ENCODE measurements around the gene EFNA2. TPM values are rescaled to one million over a fixed set of nuclear protein-coding genes. Genes with fewer than 3 reads are reported as not detected.
"Not testable (repeated sequence)": the region's sequence is repeated elsewhere in the genome, so short reads cannot be mapped to it uniquely, and the experiment has no call there.

Gene EFNA2
- polyA plus RNA-seq, 1 donor, result 1.4 TPM

DNA sequence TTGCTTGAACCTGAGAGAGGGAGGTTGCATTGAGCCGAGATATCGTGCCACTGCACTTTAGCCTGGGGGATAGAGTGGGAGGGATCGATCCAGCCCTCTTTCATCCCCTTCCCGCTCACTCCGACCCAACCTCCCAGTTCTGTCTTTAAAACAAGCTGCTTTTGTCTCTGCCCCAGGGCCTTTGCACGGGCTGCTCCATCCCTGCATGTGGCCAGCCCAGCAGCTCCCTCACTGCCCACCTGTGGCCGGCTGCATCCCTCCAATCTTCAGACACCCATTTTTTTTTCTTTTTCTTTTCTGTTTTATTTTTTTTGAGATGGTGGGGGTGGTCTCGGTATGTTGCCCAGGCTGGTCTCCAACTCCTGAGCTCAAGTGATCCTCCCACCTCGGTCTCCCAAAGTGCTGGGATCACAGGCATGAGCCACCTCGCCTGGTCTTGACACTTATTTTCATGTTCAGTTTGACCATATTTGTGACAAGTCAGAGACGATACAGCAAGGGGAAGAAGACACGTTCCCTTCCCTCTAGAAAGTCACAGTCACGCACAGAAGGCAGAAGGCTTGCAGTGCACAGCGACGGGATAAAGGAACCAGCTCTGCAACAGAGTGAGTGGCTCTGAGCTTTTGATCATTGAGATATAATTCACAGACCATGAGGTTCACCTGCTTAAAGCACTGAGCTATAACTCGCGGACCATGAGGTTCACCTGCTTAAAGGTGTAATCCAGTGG lies 31.8 kb downstream of the EFNA2 start:
- no peak for DNase-seq

DNA sequence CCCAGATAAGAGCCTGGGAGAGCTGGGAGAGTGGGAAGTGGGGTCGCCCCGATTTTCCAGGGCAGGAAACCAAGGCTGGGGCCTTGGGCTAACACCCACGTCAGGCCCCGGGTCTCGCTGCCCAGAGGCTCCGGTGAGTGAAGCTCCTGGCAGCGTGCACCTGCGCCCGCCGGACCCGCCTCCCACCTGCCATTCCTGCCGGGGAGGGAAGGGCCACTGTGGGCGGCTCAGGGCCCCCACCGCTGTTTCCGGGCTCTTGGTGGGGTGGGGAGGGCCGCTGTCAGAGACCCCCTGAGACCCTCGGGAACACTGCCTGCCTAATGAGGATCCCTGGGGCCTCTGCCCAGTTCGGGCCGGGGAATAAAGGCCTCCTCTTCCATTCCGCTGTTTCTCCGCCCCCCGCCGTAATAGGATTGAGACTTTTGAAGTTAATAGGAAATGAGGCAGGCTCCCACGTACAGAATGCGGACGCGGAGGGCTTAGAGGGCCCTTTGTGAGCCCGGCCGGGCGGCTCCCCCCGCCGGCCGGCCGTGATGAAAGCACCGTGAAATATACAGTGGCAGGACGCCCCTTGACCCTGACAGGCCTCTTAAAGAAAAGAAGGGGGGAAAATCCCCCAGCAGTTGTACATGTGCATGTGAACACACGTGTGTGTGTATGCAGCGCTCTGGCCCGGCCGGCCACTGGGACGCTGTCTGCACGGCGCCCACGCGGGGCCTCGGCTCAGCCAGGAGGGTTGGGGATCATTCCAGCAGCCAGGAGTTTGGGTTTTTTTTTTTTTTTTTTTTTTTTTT lies 33.2 kb downstream of the EFNA2 start:
- DNase-seq, result no peak

DNA sequence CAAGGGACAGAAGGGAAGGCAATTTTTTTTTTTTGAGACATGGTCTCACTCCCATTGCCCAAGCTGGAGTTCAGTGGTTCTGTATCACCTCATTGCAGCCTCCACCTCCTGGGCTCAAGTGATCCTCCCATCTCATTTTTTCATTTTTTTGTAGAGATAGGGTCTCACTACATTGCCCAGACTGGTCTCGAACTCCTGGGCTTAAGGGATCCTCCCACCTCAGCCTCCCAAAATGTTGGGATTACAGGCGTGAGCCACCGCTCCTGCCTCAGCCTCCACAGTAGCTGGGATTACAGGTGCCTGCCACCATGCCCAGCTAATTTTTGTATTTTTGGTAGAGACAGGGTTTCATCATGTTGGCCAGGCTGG lies 34.6 kb downstream of the EFNA2 start:
- DNase-seq, result not testable (repeated sequence)

DNA sequence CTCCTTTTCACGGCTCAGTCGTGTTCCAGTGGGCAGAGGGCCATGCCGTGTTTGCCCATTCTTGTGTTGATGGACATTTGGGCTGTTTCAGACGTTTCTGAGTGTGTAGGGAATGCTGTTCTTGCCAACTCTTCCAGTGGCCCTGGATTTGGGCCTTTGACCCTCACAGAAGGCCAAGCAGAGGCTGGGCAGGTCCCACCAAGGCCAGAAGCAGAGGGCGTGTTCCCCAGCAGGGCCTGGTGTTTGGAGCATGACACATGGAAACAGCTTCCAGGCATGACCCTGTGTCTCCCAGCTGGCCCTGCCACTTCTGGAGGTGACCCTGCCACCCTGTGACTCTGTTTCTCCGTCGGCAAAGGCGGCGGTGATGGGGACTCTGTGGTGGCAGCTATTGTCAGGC lies 35.9 kb downstream of the EFNA2 start:
- no peak for DNase-seq

DNA sequence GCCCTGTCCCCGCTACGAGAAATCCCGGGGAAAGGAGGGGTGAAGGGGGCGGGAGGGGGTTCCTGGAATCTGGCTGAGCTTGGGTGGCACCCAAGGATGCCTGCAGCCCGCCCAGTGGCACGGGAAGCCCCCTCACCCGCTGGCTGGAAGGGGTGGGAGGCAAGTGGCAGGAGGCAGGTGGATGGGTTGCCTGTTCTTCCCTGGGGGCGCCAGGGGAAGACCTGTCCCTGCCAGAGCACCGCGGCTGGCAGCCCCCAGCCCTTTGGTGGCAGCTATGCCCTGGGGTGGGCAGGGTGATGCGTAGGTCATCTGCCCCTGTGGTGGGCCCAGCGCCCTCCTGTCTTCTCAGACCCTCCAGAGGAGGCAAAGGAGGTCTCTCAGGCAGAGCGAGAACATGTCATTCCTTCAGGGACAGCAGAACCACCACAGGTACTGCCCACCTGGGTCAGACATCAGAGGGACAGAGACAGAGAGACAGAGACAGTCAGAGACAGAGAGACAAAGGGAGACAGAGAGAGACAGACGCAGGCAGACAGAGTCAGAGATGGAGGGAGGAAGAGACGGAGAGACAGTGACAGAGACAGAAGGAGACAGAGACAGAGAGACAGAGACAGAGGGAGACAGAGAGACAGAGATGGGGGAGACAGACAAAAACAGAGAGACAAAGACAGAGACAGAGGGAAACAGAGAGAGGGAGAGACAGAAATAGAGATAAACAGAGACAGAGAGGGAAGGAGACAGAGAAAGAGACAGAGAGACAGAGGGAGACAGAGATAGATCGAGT lies 36.7 kb downstream of the EFNA2 start:
- no peak for DNase-seq

DNA sequence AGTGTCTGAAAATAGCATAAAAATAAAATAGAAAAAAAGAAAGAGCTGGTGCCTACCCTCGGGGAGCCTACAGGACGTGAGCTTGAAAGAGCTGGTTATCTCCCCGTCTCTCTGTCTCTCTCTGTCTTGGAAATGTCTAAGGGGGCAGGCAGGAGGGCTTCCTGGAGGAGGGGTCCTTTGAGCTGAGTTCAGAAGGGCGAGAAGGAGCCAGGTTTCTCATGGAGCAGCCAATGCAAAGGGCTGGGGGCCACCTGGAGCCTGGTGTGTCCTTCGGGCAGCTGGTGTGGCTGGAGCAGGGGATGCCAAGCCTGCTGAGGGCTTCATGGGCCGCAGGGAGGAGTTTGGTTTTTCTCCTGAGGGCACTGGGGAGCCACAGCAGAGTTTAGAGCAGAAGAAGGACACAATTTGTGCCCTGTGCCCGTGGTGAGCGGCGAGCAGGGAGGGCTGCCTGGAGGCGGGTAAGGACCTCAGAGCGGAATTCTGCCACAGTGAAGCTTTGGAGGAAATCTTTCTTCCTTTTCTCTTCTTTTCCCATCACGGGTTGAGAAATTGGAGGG lies 38.7 kb downstream of the EFNA2 start:
- no peak for DNase-seq

DNA sequence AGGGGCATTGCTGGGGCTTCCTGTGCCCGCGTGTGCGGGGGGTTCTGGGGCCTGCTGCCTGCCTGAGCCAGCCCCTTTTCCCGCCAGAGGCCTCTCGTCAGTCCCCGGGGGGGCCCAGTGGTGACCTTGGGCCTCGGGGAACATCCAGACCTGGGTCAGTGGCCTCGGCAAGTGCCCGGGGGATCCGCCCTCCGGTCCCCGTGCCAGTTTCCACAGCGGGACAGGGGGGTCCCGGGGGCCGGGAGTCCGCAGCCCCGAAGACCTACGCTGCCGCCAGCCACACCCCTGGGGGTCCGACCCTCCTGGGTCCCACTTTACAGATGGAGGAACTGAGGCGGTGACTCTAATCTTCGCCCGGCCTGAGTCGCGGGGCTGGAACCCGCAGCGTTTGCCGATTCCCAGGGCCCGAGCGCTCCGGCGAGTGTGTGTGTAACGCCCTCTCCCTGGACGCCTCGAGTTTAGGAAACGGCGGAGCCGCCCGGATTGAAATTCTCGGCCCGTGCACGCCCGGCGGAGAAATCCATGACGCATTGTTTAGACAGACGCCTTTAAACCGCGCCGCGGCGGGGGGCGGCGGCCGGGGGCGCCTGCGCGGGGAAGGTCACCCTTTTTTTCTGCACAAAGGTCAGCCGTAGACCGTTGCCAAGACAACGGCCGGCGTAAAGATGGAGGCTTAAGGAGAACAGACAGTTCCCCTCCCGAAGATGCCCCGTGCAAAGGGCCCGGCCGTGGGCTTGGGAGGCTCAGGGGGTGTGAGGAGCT lies 39.3 kb downstream of the EFNA2 start:
- DNase-seq, result peak; percentile 70

DNA sequence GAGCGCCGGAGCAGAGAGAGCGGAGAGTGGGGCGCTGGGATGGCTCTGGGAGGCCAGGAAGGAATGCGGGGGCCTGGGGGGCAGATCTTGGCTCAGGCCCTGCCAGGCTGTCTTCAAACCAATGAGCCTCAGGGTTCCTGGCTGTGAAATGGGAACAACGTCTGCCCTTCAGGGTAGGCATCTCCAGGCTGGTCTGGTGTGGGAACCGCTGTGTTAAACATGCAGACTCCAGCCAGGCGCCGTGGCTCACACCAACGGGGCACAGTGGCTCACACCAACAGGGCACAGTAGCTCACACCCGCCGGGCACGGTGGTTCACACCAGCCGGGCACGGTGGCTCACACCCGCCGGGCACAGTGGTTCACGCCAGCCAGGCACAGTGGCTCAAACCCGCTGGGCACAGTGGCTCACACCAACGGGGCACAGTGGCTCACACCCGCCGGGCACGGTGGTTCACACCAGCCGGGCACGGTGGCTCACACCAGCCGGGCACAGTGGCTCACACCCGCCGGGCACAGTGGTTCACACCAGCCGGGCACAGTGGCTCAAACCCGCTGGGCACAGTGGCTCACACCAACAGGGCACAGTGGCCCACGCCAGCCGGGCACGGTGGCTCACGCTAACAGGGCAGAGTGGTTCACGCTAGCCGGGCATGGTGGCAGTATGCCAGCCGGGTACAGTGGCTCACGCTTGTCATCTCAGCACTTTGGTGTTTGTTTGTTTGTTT lies 40.1 kb downstream of the EFNA2 start:
- no peak for DNase-seq

DNA sequence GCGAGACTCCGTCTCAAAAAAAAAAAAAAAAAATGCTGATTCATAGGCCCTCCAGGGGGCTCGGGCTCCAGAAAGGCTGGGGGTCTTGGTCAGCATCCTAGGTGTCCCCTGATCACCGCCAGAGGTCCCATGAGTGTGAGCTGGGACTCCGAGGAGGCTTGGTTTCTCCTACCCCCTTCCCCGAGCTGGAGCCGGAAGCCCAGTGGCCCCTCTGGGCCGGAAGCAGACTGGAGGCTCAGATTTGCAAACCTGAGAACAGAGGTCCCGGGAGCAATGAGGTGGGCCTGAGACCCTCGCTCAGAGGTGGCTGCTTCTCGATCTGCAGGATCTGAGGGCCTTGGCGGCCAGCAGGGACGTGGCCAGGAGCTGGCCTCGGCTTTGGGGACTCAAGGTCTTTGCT lies 41.5 kb downstream of the EFNA2 start:
- no peak for DNase-seq

DNA sequence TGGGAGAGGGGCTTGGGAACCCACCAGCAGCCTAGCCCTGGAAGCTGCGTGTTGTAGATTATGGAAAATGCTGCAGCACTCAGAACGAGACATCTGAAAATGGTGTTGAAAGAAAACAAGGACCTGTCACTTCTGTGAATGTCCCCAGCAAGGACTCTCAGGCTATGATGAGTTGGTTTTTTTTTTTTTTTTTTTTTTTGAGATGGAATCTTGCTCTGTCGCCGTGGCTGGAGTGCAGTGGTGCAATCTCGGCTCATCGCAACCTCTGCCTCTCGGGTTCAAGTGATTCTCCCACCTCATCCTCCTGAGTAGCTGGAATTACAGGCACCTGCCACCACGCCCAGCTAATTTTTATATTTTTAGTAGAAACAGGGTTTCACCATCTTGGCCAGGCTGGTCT lies 46.5 kb downstream of the EFNA2 start:
- not testable (repeated sequence) for DNase-seq

DNA sequence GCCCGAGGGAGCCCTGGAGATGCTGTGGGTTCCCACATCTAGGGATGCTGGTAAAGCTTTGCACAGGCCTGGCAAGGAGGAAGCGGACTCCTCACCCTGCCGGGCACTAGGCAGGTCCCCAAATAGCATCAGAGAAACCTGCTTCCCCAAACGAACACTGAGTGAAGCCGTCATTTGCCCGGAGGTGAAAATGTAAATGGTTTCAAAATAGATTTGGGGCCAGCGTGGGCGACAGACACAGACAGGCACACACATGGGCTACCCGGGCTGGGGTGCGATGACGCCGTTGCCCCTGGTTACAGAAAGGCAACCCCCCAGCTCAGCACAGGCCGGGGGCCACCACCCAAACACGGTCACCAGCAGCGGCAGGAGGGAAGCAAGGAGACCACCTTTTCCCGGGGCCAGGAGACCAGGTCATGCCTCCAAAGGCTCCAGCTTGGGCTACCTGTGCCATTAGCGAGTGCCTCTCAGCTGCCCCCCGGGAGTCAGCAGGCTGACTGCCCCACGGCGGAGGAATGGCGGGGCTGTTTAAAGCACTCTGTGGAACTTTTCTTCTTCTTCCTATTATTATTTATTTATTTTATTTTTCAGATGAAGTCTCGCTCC lies 50.5 kb downstream of the EFNA2 start:
- DNase-seq, result no peak

DNA sequence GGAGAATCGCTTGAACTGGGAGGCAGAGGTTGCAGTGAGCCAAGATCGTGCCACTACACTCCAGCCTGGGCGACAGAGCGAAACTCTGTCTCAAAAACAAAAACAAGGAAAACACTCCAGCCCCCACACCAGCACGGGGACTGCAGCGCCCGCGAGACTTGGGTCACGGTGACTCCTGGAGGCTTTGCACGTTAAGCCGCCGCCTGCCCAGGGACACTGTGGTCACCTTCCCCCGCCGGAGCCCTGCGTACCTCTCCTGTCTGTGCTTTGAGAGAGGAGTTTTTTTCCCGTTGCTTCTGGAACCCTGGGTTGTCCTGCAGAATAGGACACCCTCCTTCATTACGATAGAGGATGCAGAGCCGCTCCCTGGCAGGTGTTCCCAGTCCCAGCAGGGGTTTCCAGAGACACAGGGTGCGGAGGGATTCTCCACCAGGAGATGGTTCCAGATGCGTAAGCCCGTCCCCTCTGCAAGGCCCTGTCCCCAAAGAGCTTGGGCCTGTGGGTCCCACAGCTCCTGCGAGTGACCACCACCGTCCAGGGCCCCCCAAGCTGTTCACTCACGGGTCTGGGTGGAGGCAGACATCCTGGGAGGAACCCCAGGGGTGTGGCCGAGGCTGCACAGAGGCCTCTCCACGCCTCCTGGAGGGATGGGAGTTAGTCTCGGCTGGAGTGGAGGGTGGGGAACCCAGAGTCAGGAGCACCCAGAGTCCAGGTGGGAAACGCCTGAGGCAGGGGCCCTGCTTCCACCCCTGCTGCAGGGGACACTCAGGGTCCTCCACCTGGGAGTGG lies 55.2 kb downstream of the EFNA2 start:
- no peak for DNase-seq

DNA sequence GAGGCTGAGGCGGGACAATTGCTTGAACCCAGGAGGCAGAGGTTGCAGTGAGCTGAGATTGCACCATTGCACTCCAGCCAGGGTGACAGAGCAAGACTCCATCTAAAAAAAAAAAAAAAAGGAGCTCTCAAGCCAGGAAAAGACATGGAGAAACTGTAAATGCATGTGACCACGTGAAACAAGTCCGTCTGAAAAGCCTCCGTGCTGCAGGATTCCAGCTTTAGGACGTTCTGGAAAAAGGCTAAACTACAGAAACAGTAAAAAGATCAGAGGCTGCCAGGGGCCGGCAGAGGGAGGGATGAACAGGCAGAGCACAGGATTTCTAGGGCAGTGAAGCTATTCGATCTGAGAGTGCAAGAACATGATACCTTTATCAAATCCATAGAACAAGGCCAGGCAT lies 57.4 kb downstream of the EFNA2 start:
- no peak for DNase-seq

DNA sequence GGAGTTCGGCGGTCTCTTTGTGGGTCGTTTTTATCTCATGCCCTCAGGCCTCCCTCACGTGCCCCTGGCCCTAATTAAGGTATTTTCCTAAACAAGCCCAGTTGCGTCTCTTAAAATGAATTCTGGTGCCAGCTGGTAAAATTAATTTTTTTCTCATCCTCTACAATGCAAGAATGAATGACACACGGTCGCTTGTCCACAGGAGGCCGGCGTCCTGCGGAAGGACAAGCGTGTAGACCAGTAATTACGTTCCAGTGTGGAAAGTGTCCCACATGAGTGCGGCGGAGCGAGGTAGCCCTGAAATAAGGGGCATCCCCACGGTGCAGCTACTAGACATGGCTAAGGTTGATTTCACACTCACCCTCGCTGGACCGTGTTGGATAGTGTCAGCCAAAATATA lies 63.5 kb downstream of the EFNA2 start:
- no peak for DNase-seq

DNA sequence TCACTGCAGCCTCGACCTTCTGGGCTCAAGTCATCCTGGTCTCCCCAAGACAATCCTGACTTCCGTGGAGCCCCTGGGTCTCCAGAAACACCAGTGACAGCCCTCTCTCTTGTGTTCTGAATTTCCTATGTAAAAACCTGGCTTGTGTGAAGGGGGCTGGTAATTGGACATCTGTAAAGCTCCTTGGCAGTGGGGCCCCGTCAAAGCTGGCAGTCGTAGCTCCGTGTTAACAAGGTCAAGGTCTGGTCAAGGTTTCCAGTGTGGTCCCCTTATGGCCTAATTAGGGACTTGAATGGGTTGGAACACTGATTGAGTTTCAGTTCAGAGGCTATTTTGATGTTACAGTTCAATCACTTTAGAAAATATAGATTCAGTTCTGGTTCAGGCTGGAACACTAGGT lies 65.2 kb downstream of the EFNA2 start:
- DNase-seq, result no peak
